Panc1 (cell line): Measurements from ENCODE around the gene SNRNP40. TPM values are rescaled to one million over a fixed set of nuclear protein-coding genes. Genes with fewer than 3 reads are reported as not detected.
A peak's percentile ranks its signal among the peaks of the same experiment; 100 is the strongest.

Experiments used
- ATAC-seq: fragments of 200-7000 bp; cut with Tn5 transposase; 2 replicates; pipeline ENCODE4 v1.9.1; 2020; ENCODE audit warnings: mild to moderate bottlenecking, moderate library complexity
- Bru-seq: library from RNA; stranded (reverse); fragments of 400-500 nt; gene quantifications from one replicate; lab custom pipeline; 2021; lab: Mats Ljungman, UMichigan
- BruChase-seq, 2 experiments: library from RNA; stranded (reverse); fragments of 400-500 nt; gene quantifications; one replicate each; lab custom pipeline; 2021; lab: Mats Ljungman, UMichigan
- BruUV-seq: library from RNA; stranded (reverse); fragments of 400-500 nt; replicated peaks from 2 replicates; lab custom pipeline; 2021; lab: Mats Ljungman, UMichigan
- CTCF ChIA-PET: fragments of 300-600 bp; sonication (Branson Sonifier 250); formaldehyde crosslinking; loops from one replicate; lab custom pipeline; 2022; ENCODE audit warnings: antibody characterized with exemption; lab: Charles Lee
- POLR2A ChIA-PET: fragments of 300-600 bp; sonication (Branson Sonifier 250); formaldehyde crosslinking; loops from one replicate; lab custom pipeline; 2022; ENCODE audit warnings: antibody characterized with exemption; lab: Charles Lee
- DNase-seq: peaks from one replicate; pipeline ENCODE4 v3.0.0-alpha.2; 2010; ENCODE audit warnings: low read depth, low spot score
- H3K27ac ChIP-seq: 2 replicates; pipeline ENCODE4 v1.5.1; 2011; ENCODE audit warnings: mild to moderate bottlenecking, low read length, inconsistent platforms
- H3K27me3 ChIP-seq: fragments of 200-500 bp; sonication (Bioruptor generic); 2 replicates; pipeline ENCODE4 v1.6.0; 2014; ENCODE audit warnings: low read length, inconsistent platforms; ENCODE audit not compliant: control insufficient read depth, insufficient read depth
- H3K36me3 ChIP-seq: fragments of 200-500 bp; sonication (Bioruptor generic); 2 replicates; pipeline ENCODE4 v1.5.1; 2014; ENCODE audit warnings: inconsistent platforms, mild to moderate bottlenecking, low read length, moderate library complexity; ENCODE audit not compliant: control insufficient read depth, insufficient read depth
- H3K4me1 ChIP-seq: 2 replicates; pipeline ENCODE4 v1.5.1; 2011; ENCODE audit warnings: inconsistent platforms, mild to moderate bottlenecking, low read length, moderate library complexity; ENCODE audit not compliant: control insufficient read depth, insufficient read depth
- H3K4me3 ChIP-seq, 2 experiments: 2 replicates each; pipeline ENCODE4 v1.5.1; 2011 to 2012; ENCODE audit warnings: low read depth in 2 of 2, low read length in 2 of 2, mild to moderate bottlenecking in 2 of 2, inconsistent platforms in 1 of 2, moderate library complexity in 1 of 2
- H3K9me3 ChIP-seq: fragments of 200-500 bp; sonication (Bioruptor generic); 2 replicates; pipeline ENCODE4 v1.5.1; 2014; ENCODE audit warnings: low read depth, mild to moderate bottlenecking, inconsistent platforms, low read length, moderate library complexity; ENCODE audit not compliant: control insufficient read depth, insufficient read depth
- CTCF ChIP-seq: fragments of 450-650 bp; IDR thresholded peaks from 2 replicates; pipeline ENCODE4 v1.5.1; 2017; ENCODE audit warnings: mild to moderate bottlenecking
- POLR2AphosphoS5 ChIP-seq: IDR thresholded peaks from 2 replicates; pipeline ENCODE4 v1.6.1; 2012; ENCODE audit warnings: mild to moderate bottlenecking, low read depth, low read length, moderate library complexity
- REST ChIP-seq, 2 experiments: IDR thresholded peaks; 2 replicates each; pipeline ENCODE4 v1.6.1; 2011 to 2012; ENCODE audit warnings: low read depth in 2 of 2, control low read depth in 1 of 2, low read length in 1 of 2, mild to moderate bottlenecking in 1 of 2, moderate library complexity in 1 of 2; ENCODE audit not compliant: insufficient read depth in 1 of 2
- SIN3A ChIP-seq: IDR thresholded peaks from 2 replicates; pipeline ENCODE4 v1.6.1; 2012; ENCODE audit warnings: low read depth, mild to moderate bottlenecking, low read length, moderate library complexity, borderline replicate concordance; ENCODE audit not compliant: insufficient read depth
- TCF7L2 ChIP-seq: IDR thresholded peaks from 2 replicates; pipeline ENCODE4 v1.6.1; 2011; ENCODE audit warnings: mild to moderate bottlenecking, low read depth, low read length, inconsistent platforms
- in situ Hi-C: cut with HindIII; loops from 2 replicates; pipeline ENCODE4 v1.10.0; 2016; ENCODE audit warnings: low sequenced_read_pairs, low pct_unique_long_range_greater_than_20kb
- intact Hi-C: fragments of 100-400 bp; cut with micrococcal nuclease; formaldehyde crosslinking; loops from one replicate; pipeline ENCODE4 v1.10.0; 2022; ENCODE audit not compliant: unreplicated experiment
- long read RNA-seq: library from polyadenylated mRNA; unstranded; transcript quantifications from one replicate; pipeline ENCODE4 v2.0.0, GENCODE V29; 2021; ENCODE audit not compliant: unreplicated experiment
- polyA plus RNA-seq: library from polyadenylated mRNA; unstranded; fragments of >200 nt; gene quantifications from one replicate; pipeline ENCODE4 v1.2.1, GENCODE V29; 2012; ENCODE audit warnings: missing spikeins; ENCODE audit not compliant: insufficient read length
- total RNA-seq: library from RNA; stranded (reverse); gene quantifications from one replicate; pipeline ENCODE4 v1.2.1, GENCODE V29; 2021; ENCODE audit not compliant: unreplicated experiment

SNRNP40 gene
- total RNA-seq (99.3 TPM), Bru-seq, nascent RNA (percentile 88 among the genes with signal in this experiment), BruChase-seq, experiment 1, labeled RNA remaining after a 2-hour chase (percentile 81 among the genes with signal in this experiment), BruChase-seq, experiment 2, labeled RNA remaining after a 6-hour chase (percentile 87 among the genes with signal in this experiment)
- polyA plus RNA-seq: 62.0 TPM
- long read RNA-seq, transcript SNRNP40-201 (10 exons, 1,597 nt): major isoform, 143 of 165 reads
- long read RNA-seq, partial matches to known transcripts: 3 of 165 reads
- long read RNA-seq, other reads (novel, unspliced or antisense): 18 of 165 reads

- Histone ChIP-seq H3K4me3 (peak within 1 kb of the TSS; percentile 97 to 100), H3K36me3 (peaks cover 11% of the 10 kb centered on the region; the same call in 1 of the 2 replicates), H3K9me3 (no peaks in the 10 kb centered on the region), H3K27me3 (no peaks in the 10 kb centered on the region), H3K4me1 (peaks cover 15% of the 10 kb centered on the region), H3K27ac (peak within 1 kb of the TSS; percentile 98)
- BruUV-seq: no TSS peak
- DNase-seq (peak; percentile 98), ATAC-seq (peak; percentile 100)
- CTCF ChIA-PET: interaction anchor here (0.6 to 1.8 kb wide), 3 partner anchors 33 to 114 kb away, joined by 3 to 8 read pairs (median 4); no protein-coding TSS in a partner anchor
- in situ Hi-C loops (no loop called here), intact Hi-C loops (no loop called here)
- POLR2A ChIA-PET: interaction anchor here (0.6 kb wide), 1 partner anchor 139 kb away, joined by 5 read pairs; no protein-coding TSS in a partner anchor
- TF ChIP-seq POLR2AphosphoS5 (peak; percentile 89), TCF7L2 (no peak)
These were observed at the start of gene SNRNP40, which contains the start of gene ZCCHC17 for GRCh38 chr1:31296486-31297276. TSS of gene SNRNP40 (minus strand) at chr1:31296788. CDS start at chr1:31296751, 37 bp downstream. TSS of gene ZCCHC17 (plus strand) at chr1:31297032. CDS start at chr1:31310099, 13,067 bp downstream.

GRCh38 chr1:31345635-31346034 is 49.0 kb upstream of the SNRNP40 start:
- CTCF ChIA-PET: interaction anchor here (0.6 kb wide), 1 partner anchor 62 kb away, joined by 7 read pairs; no protein-coding TSS in a partner anchor
- in situ Hi-C loops: no loop called here

More at GRCh38 chr1:31345635-31346034, 49.0 kb upstream of the SNRNP40 start:
- BruUV-seq: no TSS peak
- ATAC-seq: no peak
- no peaks in the 10 kb centered on the region for H3K36me3 ChIP-seq
- TF ChIP-seq CTCF (no peak), REST (IDR thresholded peaks at IDR 0.05; ENCODE audit: insufficient read depth in 1 of 2, low read depth in 2 of 2, low read length in 1 of 2) (no peak), POLR2AphosphoS5 (no peak), SIN3A (no peak)
- no peaks in the 10 kb centered on the region for H3K4me1 ChIP-seq
- no peaks in the 10 kb centered on the region for H3K27me3 ChIP-seq
- no peak overlapping the region for H3K27ac ChIP-seq
- DNase-seq: no peak
- POLR2A ChIA-PET: no interaction called here
- no peak overlapping the region for H3K4me3 ChIP-seq
- intact Hi-C loops: no loop called here
- no peaks in the 10 kb centered on the region for H3K9me3 ChIP-seq
